Retinal pigment epithelial cell (primary cell): ENCODE measurements around the gene UROC1.

ENCODE experiments used
- DNase-seq: peaks from one replicate; pipeline ENCODE4 v3.0.0-alpha.2; 2010; ENCODE audit warnings: low read depth
- H3K4me3 ChIP-seq: 2 replicates; pipeline ENCODE4 v1.5.1; 2011; ENCODE audit warnings: mild to moderate bottlenecking, low read length, control low read depth, moderate library complexity
- TF ChIP-seq, protein P1 (sequence below): conservative IDR thresholded peaks from 2 replicates; pipeline ENCODE4 v1.5.1; 2011; ENCODE audit warnings: low read depth, low read length, control low read depth, inconsistent platforms

UROC1 gene

DNA sequence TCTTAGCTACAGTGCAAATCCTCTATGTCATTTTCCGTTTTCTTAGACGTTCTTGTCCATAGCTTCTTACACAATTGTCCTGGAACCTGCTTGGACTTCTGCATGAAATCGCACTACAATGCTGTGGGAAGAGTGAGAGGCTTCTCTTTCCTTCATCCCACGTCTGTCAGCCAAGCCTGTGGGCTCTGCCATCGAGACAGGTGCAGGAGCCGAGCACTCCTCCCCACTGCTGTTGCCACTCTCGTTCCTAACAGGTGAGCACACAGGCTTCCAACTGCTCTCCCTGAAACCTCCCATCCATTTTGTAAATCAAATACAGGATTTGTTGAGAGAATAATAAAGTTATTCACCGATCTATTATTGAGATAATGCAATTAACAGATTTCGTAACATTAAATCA, 65.4 kb downstream of the UROC1 start:
- no peak for DNase-seq
- TF ChIP-seq, protein P1, sequence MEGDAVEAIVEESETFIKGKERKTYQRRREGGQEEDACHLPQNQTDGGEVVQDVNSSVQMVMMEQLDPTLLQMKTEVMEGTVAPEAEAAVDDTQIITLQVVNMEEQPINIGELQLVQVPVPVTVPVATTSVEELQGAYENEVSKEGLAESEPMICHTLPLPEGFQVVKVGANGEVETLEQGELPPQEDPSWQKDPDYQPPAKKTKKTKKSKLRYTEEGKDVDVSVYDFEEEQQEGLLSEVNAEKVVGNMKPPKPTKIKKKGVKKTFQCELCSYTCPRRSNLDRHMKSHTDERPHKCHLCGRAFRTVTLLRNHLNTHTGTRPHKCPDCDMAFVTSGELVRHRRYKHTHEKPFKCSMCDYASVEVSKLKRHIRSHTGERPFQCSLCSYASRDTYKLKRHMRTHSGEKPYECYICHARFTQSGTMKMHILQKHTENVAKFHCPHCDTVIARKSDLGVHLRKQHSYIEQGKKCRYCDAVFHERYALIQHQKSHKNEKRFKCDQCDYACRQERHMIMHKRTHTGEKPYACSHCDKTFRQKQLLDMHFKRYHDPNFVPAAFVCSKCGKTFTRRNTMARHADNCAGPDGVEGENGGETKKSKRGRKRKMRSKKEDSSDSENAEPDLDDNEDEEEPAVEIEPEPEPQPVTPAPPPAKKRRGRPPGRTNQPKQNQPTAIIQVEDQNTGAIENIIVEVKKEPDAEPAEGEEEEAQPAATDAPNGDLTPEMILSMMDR, result no peak
- no peak overlapping the region for H3K4me3 ChIP-seq

DNA sequence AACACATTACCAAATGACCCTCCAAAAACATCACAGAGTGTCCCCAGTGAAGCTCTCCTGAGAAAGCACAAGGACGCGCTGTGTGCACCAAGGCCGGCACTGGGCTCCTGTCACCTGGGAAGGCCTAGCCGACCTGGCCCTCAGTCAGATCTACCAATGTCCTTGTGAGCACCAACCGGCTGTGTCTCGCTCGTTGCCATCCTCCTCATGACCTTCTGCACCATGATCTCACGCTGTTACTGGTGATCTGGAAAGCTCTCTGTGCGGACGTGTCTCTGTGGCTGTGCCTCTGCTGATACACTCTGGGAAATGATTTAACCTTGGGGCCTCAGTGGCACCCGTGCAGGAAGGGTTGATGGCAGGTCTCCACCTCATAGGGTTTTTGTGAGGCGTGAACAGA, 66.1 kb downstream of the UROC1 start:
- no peak for DNase-seq
- no peak overlapping the region for H3K4me3 ChIP-seq
- TF ChIP-seq, protein P1, result no peak

DNA sequence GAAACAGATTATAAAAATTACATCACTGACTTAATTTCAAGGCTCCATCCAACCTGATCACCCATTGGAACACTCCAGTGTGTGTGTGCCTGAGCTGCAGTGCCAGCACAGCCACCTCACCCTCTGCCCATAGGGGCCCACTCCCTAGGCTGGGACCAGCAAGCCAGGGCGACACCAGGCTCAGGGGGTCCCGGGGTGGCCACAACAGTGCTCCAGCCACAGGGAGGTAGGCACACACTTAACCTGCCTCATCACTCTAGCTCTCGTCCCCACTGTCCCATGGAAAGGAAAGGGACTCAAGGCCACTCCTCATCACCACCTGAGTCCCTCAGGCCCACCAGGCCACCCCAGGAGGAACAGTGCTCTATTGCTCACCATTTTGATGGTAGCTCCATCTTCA, 66.8 kb downstream of the UROC1 start:
- H3K4me3 ChIP-seq, result no peak overlapping the region
- TF ChIP-seq, protein P1, result no peak
- no peak for DNase-seq

DNA sequence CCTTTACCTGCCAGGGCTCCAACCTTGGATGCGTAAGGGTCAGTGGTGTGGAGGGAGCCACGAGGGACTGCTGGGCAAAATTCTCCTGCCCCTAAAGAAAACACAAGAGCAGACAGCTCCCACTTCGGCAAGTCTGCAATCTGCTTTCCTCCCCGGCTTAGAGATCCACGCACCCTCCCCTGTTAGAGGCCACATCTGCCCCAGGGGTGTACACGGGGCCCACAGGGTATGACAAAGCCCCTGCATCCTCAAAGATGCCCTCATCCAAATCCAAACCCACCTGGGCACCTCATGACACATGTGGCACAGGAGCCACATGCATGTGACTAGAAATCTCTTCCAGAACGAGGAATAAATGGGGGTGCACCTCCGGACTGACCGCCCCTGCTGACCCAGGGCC, 67.4 kb downstream of the UROC1 start:
- no peak for DNase-seq
- H3K4me3 ChIP-seq, result no peak overlapping the region
- TF ChIP-seq, protein P1, result no peak

DNA sequence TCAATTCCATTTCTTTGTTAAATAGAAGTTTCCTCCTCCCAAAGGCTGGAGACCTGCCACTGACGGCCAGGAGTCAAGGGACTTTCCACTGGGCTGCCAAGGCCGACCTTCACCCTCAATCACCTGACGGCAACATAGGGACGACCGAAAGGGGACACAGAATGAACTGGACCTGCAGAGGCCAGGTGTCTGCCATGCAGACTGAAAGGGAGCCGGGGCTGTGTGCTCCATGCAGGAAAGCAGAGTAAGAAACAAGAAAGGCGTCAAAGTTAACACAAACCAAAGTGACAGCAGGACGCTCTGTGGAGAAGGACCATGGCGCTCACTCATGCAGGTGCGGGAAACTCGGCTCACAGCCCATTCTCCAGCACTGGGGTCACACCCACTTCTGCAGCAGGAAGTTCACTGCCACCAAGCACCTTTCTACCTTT, 67.9 kb downstream of the UROC1 start:
- H3K4me3 ChIP-seq, result no peak overlapping the region
- TF ChIP-seq, protein P1, result no peak
- DNase-seq, result no peak

DNA sequence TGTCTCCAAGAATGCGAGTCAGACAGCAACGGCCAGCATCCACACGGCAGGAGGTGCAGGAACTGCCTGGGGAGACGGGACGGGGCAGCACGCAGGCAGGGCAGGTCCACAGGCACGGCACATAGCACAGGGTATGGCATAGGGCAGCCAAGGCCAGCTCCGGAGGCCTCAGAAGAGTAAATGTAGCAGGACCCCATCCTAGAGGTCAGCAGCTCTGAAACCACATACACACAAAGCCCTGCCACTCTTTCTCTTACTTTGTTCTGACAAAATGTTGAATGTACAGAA, 68.7 kb downstream of the UROC1 start:
- TF ChIP-seq, protein P1, result no peak
- no peak for DNase-seq
- H3K4me3 ChIP-seq, result no peak overlapping the region

DNA sequence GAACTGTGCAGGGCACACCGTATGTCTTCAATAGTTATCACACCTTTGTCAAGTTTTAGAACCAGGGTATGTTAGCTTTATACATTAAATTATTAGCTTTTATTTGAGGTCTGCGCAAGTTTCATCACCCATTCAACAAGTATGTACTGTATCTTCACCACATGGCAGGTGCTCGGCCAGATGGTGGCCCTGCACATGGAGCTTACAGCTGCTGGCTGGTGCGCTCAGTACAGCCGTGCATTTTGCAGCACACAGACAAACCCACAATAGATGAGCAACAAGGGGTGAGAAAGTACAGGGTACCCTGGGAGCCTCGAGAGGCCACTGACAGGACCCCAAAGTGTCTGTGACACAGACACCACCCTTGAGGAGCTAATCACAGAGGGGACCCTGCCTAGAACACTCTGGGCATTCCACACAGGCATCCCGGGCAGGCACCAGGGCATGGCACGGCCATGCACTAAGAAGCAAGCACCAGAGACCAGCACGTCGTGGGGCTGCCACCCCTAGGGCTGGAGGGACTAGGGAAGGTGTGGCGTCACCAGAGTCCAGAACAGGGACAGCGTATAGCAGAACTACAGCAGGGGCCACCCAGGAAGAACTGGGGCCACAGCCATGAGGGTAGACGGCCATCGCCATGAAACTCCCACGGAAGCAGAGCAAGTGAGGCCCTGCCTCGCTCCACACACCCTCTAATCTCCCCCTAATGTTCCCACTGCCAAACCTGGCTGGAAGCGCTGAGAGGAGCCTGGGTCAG, 69.3 kb downstream of the UROC1 start:
- TF ChIP-seq, protein P1, result no peak
- H3K4me3 ChIP-seq, result no peak overlapping the region
- no peak for DNase-seq
